ENCODE data around the gene GPATCH8. TPM values are rescaled to one million over a fixed set of nuclear protein-coding genes. Genes with fewer than 3 reads are reported as not detected.

Gene GPATCH8
- total RNA-seq, 1 experiment from 2014 or later = 40.8 TPM

DNA sequence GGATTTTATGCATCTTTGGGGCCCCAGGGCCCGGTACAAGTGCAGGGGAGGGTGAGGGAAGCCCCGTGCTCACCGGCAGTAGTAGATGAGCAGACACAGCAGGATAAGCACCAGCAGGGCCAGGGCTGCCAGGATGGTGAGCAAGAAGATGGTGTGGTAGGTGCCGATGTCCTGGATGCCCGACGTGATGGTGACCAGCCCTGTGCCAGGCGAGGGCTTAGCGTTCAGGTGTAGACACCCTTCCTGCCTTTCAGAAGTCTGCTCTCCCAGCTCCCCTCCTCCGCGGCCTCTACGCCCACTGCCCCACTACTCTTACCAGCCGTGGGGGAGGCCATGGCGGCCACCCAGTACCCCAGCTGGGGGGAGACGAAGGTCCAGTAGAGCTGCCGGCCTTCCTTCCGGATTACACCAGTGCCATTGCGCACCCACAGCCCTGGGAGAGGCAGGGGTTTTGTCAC is 147.5 kb downstream of the GPATCH8 start:
- H3K4me1 Mint-ChIP-seq (ENCODE audit: insufficient read depth, unreplicated experiment) = no peaks in the 10 kb centered on the region
- TF ChIP-seq, protein P1, sequence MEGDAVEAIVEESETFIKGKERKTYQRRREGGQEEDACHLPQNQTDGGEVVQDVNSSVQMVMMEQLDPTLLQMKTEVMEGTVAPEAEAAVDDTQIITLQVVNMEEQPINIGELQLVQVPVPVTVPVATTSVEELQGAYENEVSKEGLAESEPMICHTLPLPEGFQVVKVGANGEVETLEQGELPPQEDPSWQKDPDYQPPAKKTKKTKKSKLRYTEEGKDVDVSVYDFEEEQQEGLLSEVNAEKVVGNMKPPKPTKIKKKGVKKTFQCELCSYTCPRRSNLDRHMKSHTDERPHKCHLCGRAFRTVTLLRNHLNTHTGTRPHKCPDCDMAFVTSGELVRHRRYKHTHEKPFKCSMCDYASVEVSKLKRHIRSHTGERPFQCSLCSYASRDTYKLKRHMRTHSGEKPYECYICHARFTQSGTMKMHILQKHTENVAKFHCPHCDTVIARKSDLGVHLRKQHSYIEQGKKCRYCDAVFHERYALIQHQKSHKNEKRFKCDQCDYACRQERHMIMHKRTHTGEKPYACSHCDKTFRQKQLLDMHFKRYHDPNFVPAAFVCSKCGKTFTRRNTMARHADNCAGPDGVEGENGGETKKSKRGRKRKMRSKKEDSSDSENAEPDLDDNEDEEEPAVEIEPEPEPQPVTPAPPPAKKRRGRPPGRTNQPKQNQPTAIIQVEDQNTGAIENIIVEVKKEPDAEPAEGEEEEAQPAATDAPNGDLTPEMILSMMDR (IDR thresholded peaks at IDR 0.05; ENCODE audit: unreplicated experiment) = no peak
- no peak overlapping the region for H3K27ac Mint-ChIP-seq (ENCODE audit: low read depth, unreplicated experiment)
- H3K27me3 Mint-ChIP-seq (ENCODE audit: insufficient read depth, unreplicated experiment) = no peaks in the 10 kb centered on the region
- BruUV-seq (replicated peaks) = no TSS peak
- intact Hi-C loops (cut with micrococcal nuclease) = no loop called here
- no peak overlapping the region for H3K4me3 Mint-ChIP-seq (ENCODE audit: unreplicated experiment)
- H3K36me3 Mint-ChIP-seq (ENCODE audit: insufficient read depth, unreplicated experiment) = peaks cover 9% of the 10 kb centered on the region
- no peak for DNase-seq (ENCODE audit: unreplicated experiment)
- ChIA-PET POLR2A (no interaction called here), CTCF (interaction anchor here (0.8 kb wide), 1 partner anchor 138 kb away, joined by 3 read pairs; no protein-coding TSS in a partner anchor)
- H3K9me3 Mint-ChIP-seq (ENCODE audit: unreplicated experiment) = no peaks in the 10 kb centered on the region

- ChIA-PET CTCF (interaction anchor here (0.6 kb wide), 1 partner anchor 132 kb away, joined by 3 read pairs; no protein-coding TSS in a partner anchor), POLR2A (no interaction called here)
- TF ChIP-seq, protein P1 (IDR thresholded peaks at IDR 0.05; ENCODE audit: unreplicated experiment) = no peak
- intact Hi-C loops (cut with micrococcal nuclease) = no loop called here
- Mint-ChIP-seq H3K27ac (ENCODE audit: low read depth, unreplicated experiment) (no peak overlapping the region), H3K4me1 (ENCODE audit: insufficient read depth, unreplicated experiment) (no peaks in the 10 kb centered on the region), H3K9me3 (ENCODE audit: unreplicated experiment) (no peaks in the 10 kb centered on the region), H3K27me3 (ENCODE audit: insufficient read depth, unreplicated experiment) (no peaks in the 10 kb centered on the region), H3K4me3 (ENCODE audit: unreplicated experiment) (no peak overlapping the region), H3K36me3 (ENCODE audit: insufficient read depth, unreplicated experiment) (peaks cover 16% of the 10 kb centered on the region)
- no TSS peak for BruUV-seq (replicated peaks)
- DNase-seq (ENCODE audit: unreplicated experiment) = no peak
Measured at GRCh38 chr17:44354582-44355561, 148.3 kb downstream of the GPATCH8 start.

DNA sequence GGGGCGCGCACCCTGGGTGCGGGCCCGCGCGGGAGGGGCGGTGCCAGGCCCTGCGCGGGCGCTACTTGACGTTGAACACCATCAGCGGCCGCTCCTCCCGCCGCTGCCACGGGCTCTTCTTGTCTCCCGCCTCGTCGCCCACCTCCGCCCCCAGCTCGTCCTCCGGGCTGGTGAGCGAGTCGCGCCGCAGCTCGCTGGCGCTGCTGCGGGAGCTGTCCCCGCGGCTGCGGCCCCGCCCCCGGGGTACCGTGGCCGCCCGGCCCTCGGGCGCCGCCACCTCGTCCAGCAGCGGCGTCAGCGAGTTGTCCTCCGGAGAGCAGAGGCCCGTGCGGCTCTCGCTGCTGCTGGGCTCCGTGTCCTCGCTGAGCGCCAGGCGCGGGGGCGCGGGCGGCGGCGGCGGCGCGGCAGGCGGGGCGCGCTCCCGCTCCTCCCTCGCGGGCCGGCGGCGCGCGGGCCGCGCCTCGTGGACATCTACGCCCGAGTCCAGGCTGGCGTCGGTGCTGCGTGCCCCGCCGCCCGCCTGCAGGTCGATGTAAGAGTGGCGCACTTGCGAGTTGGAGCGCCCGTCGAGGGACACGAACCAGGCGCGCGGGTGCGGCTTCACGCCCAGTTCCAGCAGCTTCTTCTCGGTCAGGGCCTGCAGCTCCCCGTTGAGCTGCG is 149.4 kb downstream of the GPATCH8 start:
- H3K9me3 Mint-ChIP-seq (ENCODE audit: unreplicated experiment) = no peaks in the 10 kb centered on the region
- no peak overlapping the region for H3K4me3 Mint-ChIP-seq (ENCODE audit: unreplicated experiment)
- TF ChIP-seq, protein P1 (IDR thresholded peaks at IDR 0.05; ENCODE audit: unreplicated experiment) = no peak
- no peaks in the 10 kb centered on the region for H3K4me1 Mint-ChIP-seq (ENCODE audit: insufficient read depth, unreplicated experiment)
- no peaks in the 10 kb centered on the region for H3K27me3 Mint-ChIP-seq (ENCODE audit: insufficient read depth, unreplicated experiment)
- intact Hi-C loops (cut with micrococcal nuclease) = no loop called here
- no TSS peak for BruUV-seq (replicated peaks)
- DNase-seq (ENCODE audit: unreplicated experiment) = no peak
- H3K36me3 Mint-ChIP-seq (ENCODE audit: insufficient read depth, unreplicated experiment) = peaks cover 20% of the 10 kb centered on the region
- ChIA-PET CTCF (interaction anchor here (0.5 to 1.1 kb wide), 5 partner anchors 9 to 1478 kb away, joined by 3 to 4 read pairs (median 3); no protein-coding TSS in a partner anchor), POLR2A (interaction anchor here (0.7 to 1.1 kb wide), 2 partner anchors 149 to 152 kb away, joined by 3 read pairs; no protein-coding TSS in a partner anchor)
- H3K27ac Mint-ChIP-seq (ENCODE audit: low read depth, unreplicated experiment) = no peak overlapping the region
